Caco-2 (cell line): ENCODE data around the gene FOSL2. TPM values are rescaled to one million over a fixed set of nuclear protein-coding genes. Genes with fewer than 3 reads are reported as not detected.

Experiments used
- BruUV-seq: library from RNA; stranded (reverse); fragments of 400-500 nt; replicated peaks from 2 replicates; lab custom pipeline; 2021; lab: Mats Ljungman, UMichigan
- CTCF ChIA-PET: fragments of 300-600 bp; sonication (Branson Sonifier 250); formaldehyde crosslinking; loops from one replicate; lab custom pipeline; 2022; ENCODE audit warnings: antibody characterized with exemption; lab: Charles Lee
- POLR2A ChIA-PET: fragments of 300-600 bp; sonication (Branson Sonifier 250); formaldehyde crosslinking; loops from one replicate; lab custom pipeline; 2022; ENCODE audit warnings: antibody characterized with exemption; lab: Charles Lee
- DNase-seq, 2 experiments: peaks; one replicate each; pipeline versions ENCODE4 v3.0.0 to v3.0.0-alpha.2; 2020 to 2022
- H3K27me3 ChIP-seq: replicated peaks from 2 replicates; pipeline ENCODE4 v1.6.0; 2011; ENCODE audit warnings: low read length; ENCODE audit not compliant: control insufficient read depth, insufficient read depth
- H3K36me3 ChIP-seq: 2 replicates; pipeline ENCODE4 v1.5.1; 2011; ENCODE audit warnings: low read length; ENCODE audit not compliant: control insufficient read depth, insufficient read depth
- H3K4me1 ChIP-seq: fragments of 250-450 bp; sonication (Bioruptor Pico); 2 replicates; pipeline ENCODE4 v1.5.1; 2020; ENCODE audit warnings: mild to moderate bottlenecking
- H3K4me3 ChIP-seq: 2 replicates; pipeline ENCODE4 v1.5.1; 2011; ENCODE audit warnings: low read depth, mild to moderate bottlenecking, control low read depth, low read length
- H3K9me3 ChIP-seq: fragments of 250-450 bp; sonication (Bioruptor Pico); 2 replicates; pipeline ENCODE4 v1.5.1; 2020; ENCODE audit warnings: mild to moderate bottlenecking, moderate library complexity
- H3K27ac Mint-ChIP-seq: one replicate; pipeline ENCODE4 v1.8.0; 2022; ENCODE audit warnings: mixed read lengths; ENCODE audit not compliant: unreplicated experiment
- H3K27me3 Mint-ChIP-seq: one replicate; pipeline ENCODE4 v1.8.0; 2022; ENCODE audit warnings: mixed read lengths; ENCODE audit not compliant: insufficient read depth, unreplicated experiment
- H3K36me3 Mint-ChIP-seq: one replicate; pipeline ENCODE4 v1.8.0; 2022; ENCODE audit warnings: mild to moderate bottlenecking, mixed read lengths; ENCODE audit not compliant: insufficient read depth, unreplicated experiment
- H3K4me1 Mint-ChIP-seq: one replicate; pipeline ENCODE4 v1.8.0; 2022; ENCODE audit warnings: low read depth, mixed read lengths; ENCODE audit not compliant: unreplicated experiment
- H3K4me3 Mint-ChIP-seq: one replicate; pipeline ENCODE4 v1.8.0; 2022; ENCODE audit warnings: mild to moderate bottlenecking, moderate library complexity, mixed read lengths; ENCODE audit not compliant: unreplicated experiment
- H3K9me3 Mint-ChIP-seq: one replicate; pipeline ENCODE4 v1.8.0; 2022; ENCODE audit warnings: mixed read lengths; ENCODE audit not compliant: unreplicated experiment
- CTCF ChIP-seq, 2 experiments: fragments of 200-600 bp in 1 of 2; IDR thresholded peaks; 1 replicate in 1 of 2; 2 replicates in 1 of 2; pipeline versions ENCODE4 v1.5.1 to v1.8.0; 2011 to 2022; ENCODE audit warnings: antibody characterized with exemption in 1 of 2, control low read depth in 1 of 2, inconsistent platforms in 1 of 2, low read depth in 1 of 2, low read length in 1 of 2, mild to moderate bottlenecking in 1 of 2, moderate library complexity in 1 of 2; ENCODE audit not compliant: insufficient read depth in 1 of 2, severe bottlenecking in 1 of 2, unreplicated experiment in 1 of 2
- intact Hi-C: fragments of 100-400 bp; cut with micrococcal nuclease; formaldehyde crosslinking; loops from one replicate; pipeline ENCODE4 v1.10.0; 2022; ENCODE audit not compliant: unreplicated experiment
- total RNA-seq: library from RNA; stranded (reverse); gene quantifications from 2 replicates; pipeline ENCODE4 v1.2.3, GENCODE V29; 2022

The FOSL2 gene
- total RNA-seq, 1 experiment from 2014 or later = 64.6 TPM

- Mint-ChIP-seq H3K9me3 (no peaks in the 10 kb centered on the region), H3K4me1 (no peaks in the 10 kb centered on the region), H3K36me3 (no peaks in the 10 kb centered on the region), H3K27me3 (no peaks in the 10 kb centered on the region), H3K27ac (no peak overlapping the region), H3K4me3 (no peak overlapping the region)
- no peak overlapping the region for H3K4me3 ChIP-seq
- no TSS peak for BruUV-seq
- no peaks in the 10 kb centered on the region for H3K27me3 ChIP-seq
- ChIA-PET CTCF (no interaction called here), POLR2A (no interaction called here)
- intact Hi-C loops = no loop called here
- TF ChIP-seq CTCF (IDR thresholded peaks at IDR 0.05; ENCODE audit: insufficient read depth in 1 of 2, low read depth in 1 of 2, low read length in 1 of 2, severe bottlenecking in 1 of 2, unreplicated experiment in 1 of 2) = no peak
- no peaks in the 10 kb centered on the region for H3K36me3 ChIP-seq
- DNase-seq = no peak
- no peaks in the 10 kb centered on the region for H3K9me3 ChIP-seq
- H3K4me1 ChIP-seq = peaks cover 24% of the 10 kb centered on the region
Measured at GRCh38 chr2:28375236-28375635, 17.4 kb upstream of the FOSL2 start.

DNA sequence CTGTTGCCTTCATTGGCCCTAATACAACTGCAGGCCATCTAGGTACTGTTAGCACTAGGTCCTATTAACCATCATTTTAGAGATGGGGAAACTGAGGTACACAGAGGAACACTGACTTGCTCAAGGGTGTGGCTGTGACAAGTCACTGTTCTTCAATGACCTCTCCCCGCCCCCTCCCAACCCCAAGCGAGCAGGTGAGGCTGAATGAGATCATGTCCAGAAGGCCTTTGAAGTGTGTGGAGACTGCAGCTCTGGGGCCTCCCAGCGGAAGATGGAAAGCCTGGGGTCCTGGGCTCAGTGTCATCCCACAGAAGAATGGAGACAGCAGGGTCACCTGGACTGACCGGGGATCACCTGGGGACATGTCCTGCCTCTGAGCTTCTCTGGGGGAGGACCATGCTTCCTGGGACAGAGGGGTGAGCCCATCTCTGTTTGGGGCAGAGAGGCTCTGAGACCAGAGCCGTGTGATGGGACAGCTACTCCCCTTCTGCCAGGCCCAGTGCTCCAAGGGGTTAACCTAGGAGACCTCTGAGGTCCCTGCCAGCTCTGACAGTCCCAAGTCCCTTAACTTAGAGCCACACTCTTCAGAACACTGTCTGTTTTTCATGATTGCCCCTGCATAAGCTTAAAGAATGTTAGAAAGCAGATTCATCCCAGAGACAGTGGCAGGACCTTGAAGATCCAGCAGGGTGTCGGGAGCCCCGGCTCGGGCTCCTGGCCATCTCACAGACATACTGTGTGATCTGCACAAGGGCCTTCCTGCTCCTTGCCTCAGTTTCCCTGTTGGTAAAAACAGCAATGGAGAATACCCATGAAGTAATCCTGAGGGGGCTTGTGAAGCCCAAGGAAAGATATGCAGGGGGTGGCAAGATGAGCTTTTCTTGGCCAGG is 16.7 kb upstream of the FOSL2 start:
- Histone ChIP-seq H3K4me3 (no peak overlapping the region), H3K4me1 (peaks cover 27% of the 10 kb centered on the region), H3K36me3 (no peaks in the 10 kb centered on the region), H3K9me3 (no peaks in the 10 kb centered on the region), H3K27me3 (no peaks in the 10 kb centered on the region)
- no peak overlapping the region for H3K27ac Mint-ChIP-seq
- no peak overlapping the region for H3K4me3 Mint-ChIP-seq
- no peaks in the 10 kb centered on the region for H3K27me3 Mint-ChIP-seq
- ChIA-PET CTCF (interaction anchor here (0.6 kb wide), 1 partner anchor 139 kb away, joined by 4 read pairs; no protein-coding TSS in a partner anchor), POLR2A (no interaction called here)
- intact Hi-C loops = no loop called here
- H3K4me1 Mint-ChIP-seq = no peaks in the 10 kb centered on the region
- no peaks in the 10 kb centered on the region for H3K9me3 Mint-ChIP-seq
- DNase-seq = no peak
- no peak for TF ChIP-seq CTCF (IDR thresholded peaks at IDR 0.05; ENCODE audit: insufficient read depth in 1 of 2, low read depth in 1 of 2, low read length in 1 of 2, severe bottlenecking in 1 of 2, unreplicated experiment in 1 of 2)
- H3K36me3 Mint-ChIP-seq = no peaks in the 10 kb centered on the region
- BruUV-seq = no TSS peak

- no peak overlapping the region for H3K27ac Mint-ChIP-seq
- TF ChIP-seq CTCF (IDR thresholded peaks at IDR 0.05; ENCODE audit: insufficient read depth in 1 of 2, low read depth in 1 of 2, low read length in 1 of 2, severe bottlenecking in 1 of 2, unreplicated experiment in 1 of 2) = no peak
- H3K4me1 Mint-ChIP-seq = no peaks in the 10 kb centered on the region
- no peak for DNase-seq
- Histone ChIP-seq H3K27me3 (no peaks in the 10 kb centered on the region), H3K9me3 (no peaks in the 10 kb centered on the region), H3K4me1 (peaks cover 40% of the 10 kb centered on the region), H3K4me3 (no peak overlapping the region), H3K36me3 (no peaks in the 10 kb centered on the region)
- ChIA-PET CTCF (no interaction called here), POLR2A (interaction anchor here (0.6 kb wide), 1 partner anchor 260 kb away, joined by 3 read pairs; no protein-coding TSS in a partner anchor)
- H3K27me3 Mint-ChIP-seq = no peaks in the 10 kb centered on the region
- BruUV-seq = no TSS peak
- intact Hi-C loops = no loop called here
- no peak overlapping the region for H3K4me3 Mint-ChIP-seq
- no peaks in the 10 kb centered on the region for H3K36me3 Mint-ChIP-seq
- no peaks in the 10 kb centered on the region for H3K9me3 Mint-ChIP-seq
Measured at GRCh38 chr2:28377195-28377816, 15.4 kb upstream of the FOSL2 start.
